ENCODE measurements around the gene TARBP1. TPM values are rescaled to one million over a fixed set of nuclear protein-coding genes. Genes with fewer than 3 reads are reported as not detected.
"Not testable (repeated sequence)": the region's sequence is repeated elsewhere in the genome, so short reads cannot be mapped to it uniquely, and the experiment has no call there.

The TARBP1 gene
- total RNA-seq, 1 donor, result 20.3 TPM

DNA sequence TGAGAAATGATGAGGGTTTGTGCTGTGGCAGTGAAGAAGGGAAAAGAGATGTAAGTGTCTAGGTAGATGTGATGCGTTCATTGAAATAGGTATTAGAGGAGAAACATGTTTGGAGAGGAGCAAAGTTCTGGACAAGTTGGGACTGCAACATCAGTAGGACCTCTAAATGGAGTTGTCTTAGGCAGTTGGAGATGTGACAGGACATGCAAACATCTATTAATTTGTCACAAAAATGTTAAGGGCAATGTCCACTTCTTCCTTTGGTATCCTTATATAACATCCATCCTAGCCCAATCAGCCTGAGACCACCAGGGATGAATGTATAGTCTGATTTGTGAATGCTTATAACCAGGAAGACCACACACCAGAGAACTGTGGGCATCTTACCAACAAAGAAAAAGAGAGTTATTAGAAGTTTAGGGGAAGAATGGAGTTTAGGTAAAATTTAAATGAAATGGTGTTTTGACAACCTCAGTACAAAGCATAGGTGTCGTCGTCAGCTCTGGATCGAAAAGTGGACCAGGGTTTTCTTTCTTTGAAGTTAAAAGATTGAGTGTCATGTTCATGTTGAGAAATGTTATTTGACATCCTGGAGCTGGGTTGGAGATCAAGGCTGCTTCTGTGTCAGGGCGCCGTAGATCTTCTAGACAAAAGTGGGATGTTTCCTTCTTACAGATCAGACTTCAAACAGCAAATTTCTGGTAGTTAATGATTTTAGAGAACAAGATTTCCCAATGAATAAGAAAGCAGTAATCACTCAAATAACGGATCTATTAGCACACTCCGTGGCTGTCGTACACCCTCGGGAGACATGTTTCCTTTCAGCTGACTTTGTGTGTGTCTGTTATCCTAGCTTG is 97.1 kb downstream of the TARBP1 start:
- TF ChIP-seq, protein P1, sequence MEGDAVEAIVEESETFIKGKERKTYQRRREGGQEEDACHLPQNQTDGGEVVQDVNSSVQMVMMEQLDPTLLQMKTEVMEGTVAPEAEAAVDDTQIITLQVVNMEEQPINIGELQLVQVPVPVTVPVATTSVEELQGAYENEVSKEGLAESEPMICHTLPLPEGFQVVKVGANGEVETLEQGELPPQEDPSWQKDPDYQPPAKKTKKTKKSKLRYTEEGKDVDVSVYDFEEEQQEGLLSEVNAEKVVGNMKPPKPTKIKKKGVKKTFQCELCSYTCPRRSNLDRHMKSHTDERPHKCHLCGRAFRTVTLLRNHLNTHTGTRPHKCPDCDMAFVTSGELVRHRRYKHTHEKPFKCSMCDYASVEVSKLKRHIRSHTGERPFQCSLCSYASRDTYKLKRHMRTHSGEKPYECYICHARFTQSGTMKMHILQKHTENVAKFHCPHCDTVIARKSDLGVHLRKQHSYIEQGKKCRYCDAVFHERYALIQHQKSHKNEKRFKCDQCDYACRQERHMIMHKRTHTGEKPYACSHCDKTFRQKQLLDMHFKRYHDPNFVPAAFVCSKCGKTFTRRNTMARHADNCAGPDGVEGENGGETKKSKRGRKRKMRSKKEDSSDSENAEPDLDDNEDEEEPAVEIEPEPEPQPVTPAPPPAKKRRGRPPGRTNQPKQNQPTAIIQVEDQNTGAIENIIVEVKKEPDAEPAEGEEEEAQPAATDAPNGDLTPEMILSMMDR (IDR thresholded peaks at IDR 0.05; ENCODE audit: insufficient read depth, low read depth, low read length), result no peak
- no peak overlapping the region for H3K4me3 ChIP-seq (ENCODE audit: low read depth, low read length)

DNA sequence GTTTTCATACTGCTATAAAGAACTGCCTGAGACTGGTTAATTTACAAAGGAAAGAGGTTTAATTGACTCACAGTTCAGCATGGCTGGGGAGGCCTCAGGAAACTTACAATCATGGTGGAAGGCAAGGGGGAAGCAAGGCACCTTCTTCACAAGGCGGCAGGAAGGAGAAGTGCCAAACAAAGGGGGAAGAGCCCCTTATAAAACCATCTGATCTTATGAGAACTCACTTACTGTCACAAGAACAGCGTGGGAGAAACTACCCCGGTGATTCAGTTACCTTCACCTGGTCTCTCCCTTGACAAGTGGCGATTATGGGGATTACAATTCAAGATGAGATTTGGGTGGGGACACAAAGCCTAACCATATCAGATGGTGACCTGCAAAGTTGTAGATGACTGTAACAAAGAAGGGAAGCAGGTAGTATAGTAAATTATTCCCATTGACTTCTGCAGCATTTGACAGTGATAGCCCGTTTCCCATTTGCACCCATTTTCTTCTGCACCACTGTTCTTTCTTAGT is 99.3 kb downstream of the TARBP1 start:
- H3K4me3 ChIP-seq (ENCODE audit: low read depth, low read length); DNase-seq (ENCODE audit: low read depth): not testable (repeated sequence)

More for the DNA sequence above, 97.1 kb downstream of the TARBP1 start:
- DNase-seq (ENCODE audit: low read depth), result no peak

DNA sequence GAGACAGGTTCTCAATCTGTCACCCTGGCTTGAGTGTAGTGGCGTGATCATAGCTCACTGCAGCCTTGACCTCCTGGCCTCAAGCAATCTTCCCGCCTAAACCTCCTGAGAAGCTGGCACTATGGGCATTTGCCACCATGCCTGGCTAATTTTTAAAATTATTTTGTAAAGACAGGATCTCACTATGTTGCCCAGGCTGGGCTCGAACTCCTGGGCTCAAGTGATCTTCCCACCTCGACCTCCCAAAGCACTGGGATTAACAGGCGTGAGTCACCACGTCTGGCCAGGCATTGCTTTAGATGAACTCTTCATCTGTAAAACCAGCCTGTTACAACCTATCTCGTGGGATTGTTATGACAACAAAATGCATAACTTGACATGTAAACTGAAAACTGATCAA is 103.3 kb downstream of the TARBP1 start:
- DNase-seq (ENCODE audit: low read depth), result no peak
- TF ChIP-seq, protein P1 (IDR thresholded peaks at IDR 0.05; ENCODE audit: insufficient read depth, low read depth, low read length), result no peak
- no peak overlapping the region for H3K4me3 ChIP-seq (ENCODE audit: low read depth, low read length)

DNA sequence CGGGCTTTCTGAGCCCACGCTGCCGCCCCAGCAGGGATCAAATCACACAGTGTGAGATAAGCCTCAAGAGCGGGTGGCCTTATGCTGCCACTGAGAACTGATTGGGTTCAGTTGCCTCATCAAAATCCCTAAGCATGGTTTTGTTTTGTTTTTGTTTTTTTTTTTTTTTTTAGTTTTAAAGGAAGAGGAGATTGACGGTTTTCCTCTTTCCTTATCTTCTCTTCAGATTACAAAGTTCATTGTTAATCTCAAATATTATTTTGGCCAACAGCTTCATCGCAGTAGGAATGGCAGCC is 105.1 kb downstream of the TARBP1 start:
- TF ChIP-seq, protein P1 (IDR thresholded peaks at IDR 0.05; ENCODE audit: insufficient read depth, low read depth, low read length), result no peak
- H3K4me3 ChIP-seq (ENCODE audit: low read depth, low read length), result peak overlapping the region; percentile 95
- no peak for DNase-seq (ENCODE audit: low read depth)

- peak within 1 kb of the TSS; percentile 95 for H3K4me3 ChIP-seq (ENCODE audit: low read depth, low read length)
- peak; percentile 98 for DNase-seq (ENCODE audit: low read depth)
- TF ChIP-seq, protein P1 (IDR thresholded peaks at IDR 0.05; ENCODE audit: insufficient read depth, low read depth, low read length), result no peak
These were observed 105.7 kb downstream of the TARBP1 start, which contains the start of gene COA6 for GRCh38 chr1:234373064-234373958. TSS of gene COA6 (plus strand) at chr1:234373456. CDS start at chr1:234373467, 11 bp downstream.

DNA sequence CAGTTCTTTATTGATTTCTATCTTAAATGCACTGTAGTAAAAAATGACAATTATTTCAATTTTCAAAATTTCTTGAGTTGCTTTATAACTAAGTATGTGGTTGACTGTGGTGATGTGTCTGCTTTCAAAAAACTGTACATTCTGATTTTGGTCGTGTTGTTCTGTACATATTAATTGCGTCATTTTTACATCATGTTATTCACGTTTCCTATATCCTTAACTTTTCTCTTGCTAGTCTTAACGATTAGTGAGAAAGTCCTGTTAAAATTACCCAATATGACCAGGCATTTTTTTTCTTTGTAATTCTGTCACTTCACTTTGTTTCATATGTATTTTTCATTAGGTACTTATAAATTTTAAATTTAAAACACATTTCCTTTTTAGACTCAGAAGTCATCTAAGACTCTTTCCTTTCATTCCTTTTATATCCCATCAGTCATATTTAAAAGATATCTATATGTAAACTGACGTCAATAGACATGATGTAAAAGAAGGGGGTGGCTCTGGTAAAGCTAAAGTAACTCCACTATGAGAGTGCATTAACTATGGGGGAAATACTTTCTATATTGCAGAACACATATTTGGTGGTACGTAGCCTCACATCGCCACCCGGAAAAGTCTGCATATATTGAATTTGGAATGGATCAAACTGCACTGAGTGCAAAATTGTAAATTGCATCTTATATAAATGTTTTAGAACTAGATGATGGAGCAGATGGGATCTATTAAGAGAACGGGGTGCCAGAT is 106.8 kb downstream of the TARBP1 start:
- DNase-seq (ENCODE audit: low read depth), result peak; percentile 6
- H3K4me3 ChIP-seq (ENCODE audit: low read depth, low read length), result peak overlapping the region; percentile 95
- TF ChIP-seq, protein P1 (IDR thresholded peaks at IDR 0.05; ENCODE audit: insufficient read depth, low read depth, low read length), result no peak

Measured in fibroblast of villous mesenchyme (primary cell).